SK-N-SH (cell line): ENCODE data around the gene COX7A2. TPM values are rescaled to one million over a fixed set of nuclear protein-coding genes. Genes with fewer than 3 reads are reported as not detected.
A peak's percentile ranks its signal among the peaks of the same experiment; 100 is the strongest.

Source experiments
- CTCF ChIA-PET: fragments of 300-600, 350-600 bp; formaldehyde crosslinking; extraction: SDS; loops from one replicate; lab custom pipeline; 2021; lab: Yijun Ruan, JAX
- POLR2A ChIA-PET: fragments of 350-600 bp; sonication (Branson Sonifier 250); formaldehyde crosslinking; extraction: SDS; loops from one replicate; lab custom pipeline; 2020; ENCODE audit warnings: antibody characterized with exemption, inconsistent platforms; lab: Yijun Ruan, JAX
- DNase-seq: peaks from one replicate; pipeline ENCODE4 v3.0.0; 2012
- H2AFZ ChIP-seq: fragments of 200-600 bp; sonication (generic); 2 replicates; pipeline ENCODE4 v1.8.1; 2016; ENCODE audit warnings: antibody characterized with exemption, mild to moderate bottlenecking, low read depth
- H3F3A ChIP-seq: fragments of 200-600 bp; sonication (generic); replicated peaks from 2 replicates; pipeline ENCODE3; 2016; ENCODE audit warnings: antibody characterized with exemption, mild to moderate bottlenecking; ENCODE audit not compliant: insufficient read depth
- H3K27ac ChIP-seq, 2 experiments: fragments of 200-500 bp in 1 of 2; fragments of 200-600 bp in 1 of 2; sonication (Bioruptor generic) in 1 of 2; sonication (generic), shearing (Covaris generic) in 1 of 2; 2 replicates each; pipeline versions ENCODE4 v1.5.1 to v1.6.1; 2014 to 2016; ENCODE audit warnings: low read depth in 2 of 2, inconsistent platforms in 1 of 2, low read length in 1 of 2, mild to moderate bottlenecking in 1 of 2, mixed read lengths in 1 of 2
- H3K27me3 ChIP-seq: fragments of 200-600 bp; sonication (generic), shearing (Covaris generic); 2 replicates; pipeline ENCODE4 v1.6.1; 2016; ENCODE audit warnings: mixed run types; ENCODE audit not compliant: insufficient read depth
- H3K36me3 ChIP-seq, 2 experiments: fragments of 200-500 bp in 1 of 2; fragments of 200-600 bp in 1 of 2; sonication (Bioruptor generic) in 1 of 2; sonication (generic) in 1 of 2; replicated peaks in 1 of 2; 2 replicates each; pipeline versions ENCODE3 to v1.5.1; 2014 to 2016; ENCODE audit warnings: low read length in 1 of 2, mild to moderate bottlenecking in 1 of 2; ENCODE audit not compliant: insufficient read depth in 2 of 2, control insufficient read depth in 1 of 2
- H3K4me1 ChIP-seq, 2 experiments: fragments of 200-500 bp in 1 of 2; fragments of 200-600 bp in 1 of 2; sonication (Bioruptor generic) in 1 of 2; sonication (generic), shearing (Covaris generic) in 1 of 2; 2 replicates each; pipeline versions ENCODE4 v1.5.1 to v1.6.1; 2014 to 2016; ENCODE audit warnings: low read depth in 1 of 2, low read length in 1 of 2, mixed run types in 1 of 2; ENCODE audit not compliant: insufficient read depth in 2 of 2, control insufficient read depth in 1 of 2
- H3K4me2 ChIP-seq: fragments of 200-600 bp; sonication (generic), shearing (Covaris generic); 2 replicates; pipeline ENCODE4 v1.6.1; 2017; ENCODE audit warnings: mixed run types
- H3K4me3 ChIP-seq, 2 experiments: fragments of 200-500 bp in 1 of 2; fragments of 200-600 bp in 1 of 2; sonication (Bioruptor generic) in 1 of 2; sonication (generic), shearing (Covaris generic) in 1 of 2; 2 replicates each; pipeline versions ENCODE4 v1.5.1 to v1.8.1; 2014 to 2016; ENCODE audit warnings: low read depth in 2 of 2, inconsistent platforms in 1 of 2, low read length in 1 of 2, mild to moderate bottlenecking in 1 of 2, mixed read lengths in 1 of 2, moderate library complexity in 1 of 2
- H3K79me2 ChIP-seq: fragments of 200-600 bp; sonication (generic); 2 replicates; pipeline ENCODE4 v1.8.1; 2017; ENCODE audit warnings: mild to moderate bottlenecking; ENCODE audit not compliant: insufficient read depth
- H3K9ac ChIP-seq: fragments of 200-600 bp; sonication (generic); 2 replicates; pipeline ENCODE4 v1.6.1; 2017; ENCODE audit warnings: mixed run types
- H3K9me2 ChIP-seq: fragments of 200-600 bp; sonication (generic); 2 replicates; pipeline ENCODE4 v1.6.1; 2017; ENCODE audit warnings: mixed run types
- H3K9me3 ChIP-seq: fragments of 200-600 bp; sonication (generic); 2 replicates; pipeline ENCODE4 v1.6.1; 2017; ENCODE audit warnings: mixed run types, mild to moderate bottlenecking, moderate library complexity
- H4K20me1 ChIP-seq: fragments of 200-600 bp; sonication (generic); 2 replicates; pipeline ENCODE4 v1.6.1; 2017; ENCODE audit warnings: mild to moderate bottlenecking, mixed run types; ENCODE audit not compliant: insufficient read depth
- CTCF ChIP-seq: fragments of 200-600 bp; sonication (generic); IDR thresholded peaks from 2 replicates; pipeline ENCODE4 v1.6.1; 2017; ENCODE audit warnings: antibody characterized with exemption, mild to moderate bottlenecking, moderate library complexity
- ELF1 ChIP-seq: IDR thresholded peaks from 2 replicates; pipeline ENCODE4 v1.4.0; 2012
- EP300 ChIP-seq, 2 experiments: IDR thresholded peaks; 2 replicates each; pipeline versions ENCODE4 v1.4.0 to v1.6.1; 2012; ENCODE audit warnings: borderline replicate concordance in 1 of 2, low read depth in 1 of 2, low read length in 1 of 2
- FOXM1 ChIP-seq: IDR thresholded peaks from 2 replicates; pipeline ENCODE4 v1.4.0; 2012; ENCODE audit warnings: low read depth, mild to moderate bottlenecking
- GABPA ChIP-seq: IDR thresholded peaks from 2 replicates; pipeline ENCODE4 v1.4.0; 2012; ENCODE audit warnings: low read depth, mild to moderate bottlenecking
- MEF2A ChIP-seq: IDR thresholded peaks from 2 replicates; pipeline ENCODE4 v1.4.0; 2012; ENCODE audit warnings: low read depth, borderline replicate concordance
- NFIC ChIP-seq: IDR thresholded peaks from 2 replicates; pipeline ENCODE4 v1.4.0; 2012; ENCODE audit warnings: borderline replicate concordance
- POLR2AphosphoS5 ChIP-seq: IDR thresholded peaks from 2 replicates; pipeline ENCODE4 v1.6.1; 2012; ENCODE audit warnings: low read depth, low read length
- RAD21 ChIP-seq: IDR thresholded peaks from 2 replicates; pipeline ENCODE4 v1.6.1; 2012; ENCODE audit warnings: mild to moderate bottlenecking, low read length
- RCOR1 ChIP-seq: fragments of 150-350 bp; IDR thresholded peaks from 2 replicates; pipeline ENCODE4 v1.6.1; 2017; ENCODE audit warnings: antibody characterized with exemption, low read length
- SMC3 ChIP-seq: IDR thresholded peaks from 2 replicates; pipeline ENCODE4 v1.6.1; 2012; ENCODE audit warnings: low read depth, low read length, improper control_type of control experiment
- TAF1 ChIP-seq: IDR thresholded peaks from 2 replicates; pipeline ENCODE4 v1.6.1; 2012; ENCODE audit warnings: low read depth, mild to moderate bottlenecking, low read length, moderate library complexity, borderline replicate concordance
- WGBS: methylation state at CpG from one replicate; pipeline ENCODE4 v1.1.6; 2017; ENCODE audit warnings: low lambda C conversion rate; 5-methylcytosine and 5-hydroxymethylcytosine counted together
- polyA plus RNA-seq, 3 experiments: library from polyadenylated mRNA; depleted of rRNA; stranded (reverse); fragments of >200 nt; gene quantifications; 2 replicates each; pipeline ENCODE4 v1.2.3, GENCODE V29; 2012
- TF ChIP-seq, protein P1 (sequence below): IDR thresholded peaks from 2 replicates; pipeline ENCODE4; 2012

Gene COX7A2
- polyA plus RNA-seq, 1 of the 3 experiments (the other 2 are of a cell fraction): 431 TPM

GRCh38 chr6:75209184-75209723 lies 34.3 kb downstream of the COX7A2 start:
- 13% methylated on average over 7 of the region's 7 CpGs for WGBS
- ChIA-PET POLR2A (no interaction called here), CTCF (interaction anchor here (0.5 to 9.0 kb wide), 82 partner anchors 8 to 1788 kb away, joined by 3 to 95 read pairs (median 4); partner anchors contain the start of gene COX7A2)
- no peak overlapping the region for H2AFZ ChIP-seq
- H3K9me3 ChIP-seq: no peaks in the 10 kb centered on the region
- H3K9ac ChIP-seq: no peak overlapping the region
- TF ChIP-seq GABPA (no peak), RAD21 (no peak), EP300 (IDR thresholded peaks at IDR 0.05; ENCODE audit: borderline replicate concordance in 1 of 2, low read depth in 1 of 2, low read length in 1 of 2) (no peak), MEF2A (no peak), FOXM1 (no peak), RCOR1 (no peak), NFIC (no peak)
- H3K9me2 ChIP-seq: no peaks in the 10 kb centered on the region
- no peaks in the 10 kb centered on the region for H3F3A ChIP-seq
- peaks cover 4% of the 10 kb centered on the region in 2 experiments; a peak in 1 of 4 replicates for H3K4me1 ChIP-seq
- no peaks in the 10 kb centered on the region for H3K36me3 ChIP-seq
- DNase-seq: no peak
- peak overlapping the region in 1 of 2 experiments; percentile 27; a peak in 1 of 4 replicates for H3K4me3 ChIP-seq
- H3K27ac ChIP-seq: no peak overlapping the region
- no peaks in the 10 kb centered on the region for H4K20me1 ChIP-seq
- peak overlapping the region; percentile 60 for H3K4me2 ChIP-seq
- peaks cover 60% of the 10 kb centered on the region for H3K27me3 ChIP-seq
- H3K79me2 ChIP-seq: no peaks in the 10 kb centered on the region

- CTCF ChIA-PET: interaction anchor here (0.5 to 9.0 kb wide), 85 partner anchors 9 to 1789 kb away, joined by 3 to 95 read pairs (median 4); partner anchors contain the start of gene COX7A2
- Histone ChIP-seq H3K4me3 (peak overlapping the region; percentile 6 to 27; a peak in 3 of 4 replicates), H3F3A (no peaks in the 10 kb centered on the region), H3K9ac (no peak overlapping the region), H3K9me2 (no peaks in the 10 kb centered on the region), H4K20me1 (no peaks in the 10 kb centered on the region), H2AFZ (0 out of 2 replicates have a peak overlapping the region, but pooled peaks have one; percentile 2), H3K27ac (no peak overlapping the region)
- 4% methylated on average over 29 of the region's 33 CpGs for WGBS
- POLR2A ChIA-PET: no interaction called here
- DNase-seq: peak; percentile 71
- TF ChIP-seq NFIC (no peak), CTCF (peak; percentile 96), ELF1 (no peak), TAF1 (no peak), MEF2A (no peak), RCOR1 (no peak), SMC3 (peak; percentile 73), POLR2AphosphoS5 (no peak), RAD21 (peak; percentile 93)
- TF ChIP-seq, protein P1, sequence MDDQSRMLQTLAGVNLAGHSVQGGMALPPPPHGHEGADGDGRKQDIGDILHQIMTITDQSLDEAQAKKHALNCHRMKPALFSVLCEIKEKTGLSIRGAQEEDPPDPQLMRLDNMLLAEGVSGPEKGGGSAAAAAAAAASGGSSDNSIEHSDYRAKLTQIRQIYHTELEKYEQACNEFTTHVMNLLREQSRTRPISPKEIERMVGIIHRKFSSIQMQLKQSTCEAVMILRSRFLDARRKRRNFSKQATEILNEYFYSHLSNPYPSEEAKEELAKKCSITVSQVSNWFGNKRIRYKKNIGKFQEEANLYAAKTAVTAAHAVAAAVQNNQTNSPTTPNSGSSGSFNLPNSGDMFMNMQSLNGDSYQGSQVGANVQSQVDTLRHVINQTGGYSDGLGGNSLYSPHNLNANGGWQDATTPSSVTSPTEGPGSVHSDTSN: no peak
- TF ChIP-seq, all 33 proteins: peak for 3
- H3K4me2 ChIP-seq: peak overlapping the region; percentile 60
- peaks cover 63% of the 10 kb centered on the region for H3K27me3 ChIP-seq
- no peaks in the 10 kb centered on the region for H3K36me3 ChIP-seq
- no peaks in the 10 kb centered on the region for H3K9me3 ChIP-seq
- peaks cover 4% of the 10 kb centered on the region in 2 experiments; a peak in 1 of 4 replicates for H3K4me1 ChIP-seq
- no peaks in the 10 kb centered on the region for H3K79me2 ChIP-seq
These were observed 35.1 kb downstream of the COX7A2 start for GRCh38 chr6:75208298-75209183.
